Activated T-cell treated with anti-CD3 and anti-CD28 coated beads for 24 hours (primary cell): ENCODE results near the gene TMEM209.
"Not testable (repeated sequence)": the region's sequence is repeated elsewhere in the genome, so short reads cannot be mapped to it uniquely, and the experiment has no call there.

Experiments
- DNase-seq: peaks from one replicate; pipeline ENCODE4 v3.0.0-alpha.2; 2020; ENCODE audit warnings: low read depth

Gene TMEM209

GRCh38 chr7:130162196-130162595, 43.0 kb downstream of the TMEM209 start:
- DNase-seq, result no peak

GRCh38 chr7:130160455-130160854, 44.8 kb downstream of the TMEM209 start:
- no peak for DNase-seq

- no peak for DNase-seq
Observed at GRCh38 chr7:130160023-130160422, 45.2 kb downstream of the TMEM209 start.

- no peak for DNase-seq
Observed at GRCh38 chr7:130157700-130158099, 47.5 kb downstream of the TMEM209 start.

- no peak for DNase-seq
Observed at GRCh38 chr7:130156140-130156539, 49.1 kb downstream of the TMEM209 start.

- no peak for DNase-seq
Observed at GRCh38 chr7:130154501-130155317, 50.5 kb downstream of the TMEM209 start.

- DNase-seq, result no peak
Observed at GRCh38 chr7:130154131-130154500, 51.1 kb downstream of the TMEM209 start.

- no peak for DNase-seq
Observed at GRCh38 chr7:130153211-130153908, 51.8 kb downstream of the TMEM209 start.

GRCh38 chr7:130152493-130153210, 52.6 kb downstream of the TMEM209 start:
- DNase-seq, result no peak

GRCh38 chr7:130151591-130152492, 53.4 kb downstream of the TMEM209 start:
- DNase-seq, result no peak

GRCh38 chr7:130150587-130150986, 54.6 kb downstream of the TMEM209 start:
- DNase-seq, result no peak

GRCh38 chr7:130149281-130150139, 55.7 kb downstream of the TMEM209 start:
- no peak for DNase-seq

GRCh38 chr7:130148561-130148960, 56.6 kb downstream of the TMEM209 start:
- DNase-seq, result no peak

GRCh38 chr7:130147710-130148325, 57.4 kb downstream of the TMEM209 start:
- DNase-seq, result no peak

- DNase-seq, result no peak
Observed at GRCh38 chr7:130146693-130147405, 58.4 kb downstream of the TMEM209 start.

- not testable (repeated sequence) for DNase-seq
Observed at GRCh38 chr7:130146142-130146541, 59.1 kb downstream of the TMEM209 start.

- no peak for DNase-seq
Observed at GRCh38 chr7:130145424-130146100, 59.6 kb downstream of the TMEM209 start.

- no peak for DNase-seq
Observed at GRCh38 chr7:130144312-130145171, 60.7 kb downstream of the TMEM209 start.
